Karpas-422 (cell line): Measurements from ENCODE around the gene PPP4R3A. TPM values are rescaled to one million over a fixed set of nuclear protein-coding genes. Genes with fewer than 3 reads are reported as not detected.
"Not testable (repeated sequence)": the region's sequence is repeated elsewhere in the genome, so short reads cannot be mapped to it uniquely, and the experiment has no call there.

Experiments used
- DNase-seq: peaks from one replicate; pipeline ENCODE4 v3.0.0-alpha.2; 2015
- H2AFZ ChIP-seq: fragments of 200-600 bp; sonication (generic); 2 replicates; pipeline ENCODE4 v1.6.1; 2014; ENCODE audit warnings: antibody characterized with exemption, low read length, mixed read lengths
- H3K27ac ChIP-seq: fragments of 200-600 bp; sonication (generic); 2 replicates; pipeline ENCODE4 v1.5.1; 2014; ENCODE audit warnings: mild to moderate bottlenecking, low read length, moderate library complexity
- H3K27me3 ChIP-seq: fragments of 200-600 bp; sonication (generic); 2 replicates; pipeline ENCODE4 v1.6.1; 2014; ENCODE audit warnings: low read length, mixed read lengths
- H3K36me3 ChIP-seq: fragments of 200-600 bp; sonication (generic); 2 replicates; pipeline ENCODE4 v1.6.1; 2014; ENCODE audit warnings: low read length, mixed read lengths; ENCODE audit not compliant: insufficient read depth
- H3K4me1 ChIP-seq: fragments of 200-600 bp; sonication (generic); 2 replicates; pipeline ENCODE4 v1.6.1; 2014; ENCODE audit warnings: mild to moderate bottlenecking, low read length, mixed read lengths
- H3K4me2 ChIP-seq: fragments of 200-600 bp; sonication (generic); 2 replicates; pipeline ENCODE4 v1.6.1; 2014; ENCODE audit warnings: low read length, low read depth, mild to moderate bottlenecking; ENCODE audit not compliant: poor library complexity, severe bottlenecking
- H3K4me3 ChIP-seq: fragments of 200-600 bp; sonication (generic); 2 replicates; pipeline ENCODE4 v1.5.1; 2014; ENCODE audit warnings: mild to moderate bottlenecking, antibody characterized with exemption, low read length, mixed read lengths
- H3K79me2 ChIP-seq: fragments of 200-600 bp; sonication (generic); 2 replicates; pipeline ENCODE4 v1.6.1; 2014; ENCODE audit warnings: mild to moderate bottlenecking, low read length, mixed read lengths
- H3K9ac ChIP-seq: fragments of 200-600 bp; sonication (generic); 2 replicates; pipeline ENCODE4 v1.6.0; 2014; ENCODE audit warnings: low read length
- H3K9me2 ChIP-seq: fragments of 200-600 bp; sonication (generic), shearing (Covaris generic); replicated peaks from 2 replicates; pipeline ENCODE4 v1.6.0; 2014; ENCODE audit warnings: mild to moderate bottlenecking, low read length, moderate library complexity; ENCODE audit not compliant: insufficient read depth
- H3K9me3 ChIP-seq: fragments of 300-700, 200-600 bp; sonication (generic); 2 replicates; pipeline ENCODE4 v1.6.1; 2014; ENCODE audit warnings: low read length, mixed read lengths
- H4K20me1 ChIP-seq: fragments of 200-600 bp; sonication (generic); 2 replicates; pipeline ENCODE4 v1.6.1; 2014; ENCODE audit warnings: mild to moderate bottlenecking, antibody characterized with exemption, low read length, low read depth; ENCODE audit not compliant: insufficient read depth
- total RNA-seq: library from RNA; depleted of rRNA; stranded (reverse); fragments of >200 nt; shearing (Covaris generic); gene quantifications from 2 replicates; pipeline ENCODE4 v1.2.3, GENCODE V29; 2014; ENCODE audit warnings: low replicate concordance

Gene PPP4R3A
- total RNA-seq, 1 experiment from 2014 or later: 99.5 TPM

GRCh38 chr14:91534059-91534458, 23.9 kb upstream of the PPP4R3A start:
- not testable (repeated sequence) for H3K4me3 ChIP-seq, H3K36me3 ChIP-seq, H3K27ac ChIP-seq, H3K79me2 ChIP-seq, H3K4me2 ChIP-seq, H3K27me3 ChIP-seq, H4K20me1 ChIP-seq, H2AFZ ChIP-seq, DNase-seq, H3K4me1 ChIP-seq, H3K9me3 ChIP-seq, H3K9me2 ChIP-seq, H3K9ac ChIP-seq

GRCh38 chr14:91533623-91534022, 23.5 kb upstream of the PPP4R3A start:
- no peaks in the 10 kb centered on the region for H3K79me2 ChIP-seq
- no peak overlapping the region for H2AFZ ChIP-seq
- no peaks in the 10 kb centered on the region for H3K27me3 ChIP-seq
- no peaks in the 10 kb centered on the region for H3K9me2 ChIP-seq
- no peak overlapping the region for H3K9ac ChIP-seq
- H3K4me2 ChIP-seq: no peak overlapping the region
- H3K4me1 ChIP-seq: no peaks in the 10 kb centered on the region
- no peak for DNase-seq
- no peak overlapping the region for H3K4me3 ChIP-seq
- H3K36me3 ChIP-seq: no peaks in the 10 kb centered on the region
- H3K27ac ChIP-seq: no peak overlapping the region
- H3K9me3 ChIP-seq: no peaks in the 10 kb centered on the region
- no peaks in the 10 kb centered on the region for H4K20me1 ChIP-seq

GRCh38 chr14:91523972-91524371, 13.9 kb upstream of the PPP4R3A start:
- Histone ChIP-seq H3K36me3 (no peaks in the 10 kb centered on the region), H3K9me3 (no peaks in the 10 kb centered on the region), H4K20me1 (no peaks in the 10 kb centered on the region), H2AFZ (no peak overlapping the region), H3K27ac (no peak overlapping the region), H3K9ac (no peak overlapping the region), H3K4me2 (no peak overlapping the region), H3K9me2 (no peaks in the 10 kb centered on the region), H3K79me2 (no peaks in the 10 kb centered on the region), H3K27me3 (no peaks in the 10 kb centered on the region), H3K4me3 (no peak overlapping the region), H3K4me1 (no peaks in the 10 kb centered on the region)
- peak; percentile 48 for DNase-seq

- no peaks in the 10 kb centered on the region for H3K36me3 ChIP-seq
- no peaks in the 10 kb centered on the region for H3K79me2 ChIP-seq
- no peak overlapping the region for H3K9ac ChIP-seq
- H3K4me1 ChIP-seq: no peaks in the 10 kb centered on the region
- H3K27me3 ChIP-seq: no peaks in the 10 kb centered on the region
- no peak overlapping the region for H2AFZ ChIP-seq
- DNase-seq: peak; percentile 48
- H3K9me2 ChIP-seq: no peaks in the 10 kb centered on the region
- H3K9me3 ChIP-seq: no peaks in the 10 kb centered on the region
- no peak overlapping the region for H3K4me3 ChIP-seq
- H3K4me2 ChIP-seq: no peak overlapping the region
- no peak overlapping the region for H3K27ac ChIP-seq
- H4K20me1 ChIP-seq: no peaks in the 10 kb centered on the region
Observed at GRCh38 chr14:91521061-91521640, 11.0 kb upstream of the PPP4R3A start.

- Histone ChIP-seq H3K4me2 (no peak overlapping the region), H4K20me1 (no peaks in the 10 kb centered on the region), H3K9me2 (no peaks in the 10 kb centered on the region), H3K27ac (no peak overlapping the region), H3K27me3 (no peaks in the 10 kb centered on the region), H3K4me3 (no peak overlapping the region), H2AFZ (no peak overlapping the region), H3K4me1 (no peaks in the 10 kb centered on the region), H3K79me2 (no peaks in the 10 kb centered on the region), H3K36me3 (no peaks in the 10 kb centered on the region), H3K9ac (no peak overlapping the region), H3K9me3 (no peaks in the 10 kb centered on the region)
- DNase-seq: no peak
Observed at GRCh38 chr14:91520138-91520537, 10.0 kb upstream of the PPP4R3A start.

- Histone ChIP-seq H3K9ac (no peak overlapping the region), H3K4me1 (no peaks in the 10 kb centered on the region), H3K4me2 (no peak overlapping the region), H3K36me3 (no peaks in the 10 kb centered on the region), H3K4me3 (no peak overlapping the region), H3K9me3 (no peaks in the 10 kb centered on the region), H3K9me2 (no peaks in the 10 kb centered on the region), H2AFZ (no peak overlapping the region), H3K27ac (no peak overlapping the region), H4K20me1 (no peaks in the 10 kb centered on the region), H3K79me2 (no peaks in the 10 kb centered on the region), H3K27me3 (no peaks in the 10 kb centered on the region)
- no peak for DNase-seq
Observed at GRCh38 chr14:91519239-91520036, 9.3 kb upstream of the PPP4R3A start.

- H3K36me3 ChIP-seq: no peaks in the 10 kb centered on the region
- no peaks in the 10 kb centered on the region for H3K79me2 ChIP-seq
- no peak overlapping the region for H3K4me2 ChIP-seq
- no peaks in the 10 kb centered on the region for H3K4me1 ChIP-seq
- H3K9me2 ChIP-seq: no peaks in the 10 kb centered on the region
- no peak overlapping the region for H3K27ac ChIP-seq
- H3K4me3 ChIP-seq: no peak overlapping the region
- no peaks in the 10 kb centered on the region for H4K20me1 ChIP-seq
- no peak overlapping the region for H3K9ac ChIP-seq
- no peaks in the 10 kb centered on the region for H3K27me3 ChIP-seq
- H2AFZ ChIP-seq: no peak overlapping the region
- no peaks in the 10 kb centered on the region for H3K9me3 ChIP-seq
- no peak for DNase-seq
Observed at GRCh38 chr14:91516663-91517388, 6.7 kb upstream of the PPP4R3A start.

- Histone ChIP-seq H3K4me2 (no peak overlapping the region), H3K9me3 (no peaks in the 10 kb centered on the region), H4K20me1 (no peaks in the 10 kb centered on the region), H3K36me3 (no peaks in the 10 kb centered on the region), H3K79me2 (no peaks in the 10 kb centered on the region), H3K4me3 (no peak overlapping the region), H3K4me1 (peaks cover 6% of the 10 kb centered on the region), H3K27ac (no peak overlapping the region), H2AFZ (no peak overlapping the region), H3K9me2 (no peaks in the 10 kb centered on the region), H3K27me3 (no peaks in the 10 kb centered on the region), H3K9ac (no peak overlapping the region)
- no peak for DNase-seq
Observed at GRCh38 chr14:91515979-91516378, 5.9 kb upstream of the PPP4R3A start.
